HL-60 (cell line): ENCODE results near the gene ZNF469.

ENCODE experiments used
- GABPA ChIP-seq: IDR thresholded peaks from 2 replicates; pipeline ENCODE4 v1.6.1; 2012; ENCODE audit warnings: low read depth
- POLR2AphosphoS5 ChIP-seq: IDR thresholded peaks from 2 replicates; pipeline ENCODE4 v1.6.1; 2012; ENCODE audit warnings: low read depth
- TF ChIP-seq, protein P1 (sequence below): IDR thresholded peaks from one replicate; pipeline ENCODE4 v1.5.1; 2011; ENCODE audit warnings: low read length, control low read depth, inconsistent platforms; ENCODE audit not compliant: insufficient read depth
- TF ChIP-seq, protein P2 (sequence below): IDR thresholded peaks from 2 replicates; pipeline ENCODE4 v1.6.1; 2012; ENCODE audit warnings: low read depth; ENCODE audit not compliant: insufficient replicate concordance

DNA sequence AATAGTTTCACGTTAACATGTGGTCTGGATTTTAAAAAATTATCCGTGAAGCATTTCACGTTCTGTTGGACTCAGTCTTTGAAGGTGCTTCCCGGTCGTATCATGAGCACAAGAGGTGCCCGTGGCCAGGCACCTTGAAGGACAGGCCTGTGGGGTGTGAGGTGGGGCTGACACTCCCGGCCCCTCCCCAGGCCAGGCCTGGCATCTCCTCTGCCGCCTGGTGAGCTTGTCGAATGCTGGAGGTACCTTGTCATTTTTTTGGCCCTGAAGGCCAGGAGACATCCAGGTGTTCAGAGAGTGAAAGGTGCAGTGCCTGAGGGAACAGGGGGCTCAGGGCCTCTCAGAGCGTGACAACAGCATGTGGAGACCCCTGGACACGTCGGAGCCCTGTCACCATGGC is 11.7 kb downstream of the ZNF469 start:
- TF ChIP-seq, protein P1, sequence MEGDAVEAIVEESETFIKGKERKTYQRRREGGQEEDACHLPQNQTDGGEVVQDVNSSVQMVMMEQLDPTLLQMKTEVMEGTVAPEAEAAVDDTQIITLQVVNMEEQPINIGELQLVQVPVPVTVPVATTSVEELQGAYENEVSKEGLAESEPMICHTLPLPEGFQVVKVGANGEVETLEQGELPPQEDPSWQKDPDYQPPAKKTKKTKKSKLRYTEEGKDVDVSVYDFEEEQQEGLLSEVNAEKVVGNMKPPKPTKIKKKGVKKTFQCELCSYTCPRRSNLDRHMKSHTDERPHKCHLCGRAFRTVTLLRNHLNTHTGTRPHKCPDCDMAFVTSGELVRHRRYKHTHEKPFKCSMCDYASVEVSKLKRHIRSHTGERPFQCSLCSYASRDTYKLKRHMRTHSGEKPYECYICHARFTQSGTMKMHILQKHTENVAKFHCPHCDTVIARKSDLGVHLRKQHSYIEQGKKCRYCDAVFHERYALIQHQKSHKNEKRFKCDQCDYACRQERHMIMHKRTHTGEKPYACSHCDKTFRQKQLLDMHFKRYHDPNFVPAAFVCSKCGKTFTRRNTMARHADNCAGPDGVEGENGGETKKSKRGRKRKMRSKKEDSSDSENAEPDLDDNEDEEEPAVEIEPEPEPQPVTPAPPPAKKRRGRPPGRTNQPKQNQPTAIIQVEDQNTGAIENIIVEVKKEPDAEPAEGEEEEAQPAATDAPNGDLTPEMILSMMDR = no peak
- TF ChIP-seq POLR2AphosphoS5 = no peak
- TF ChIP-seq, protein P2, sequence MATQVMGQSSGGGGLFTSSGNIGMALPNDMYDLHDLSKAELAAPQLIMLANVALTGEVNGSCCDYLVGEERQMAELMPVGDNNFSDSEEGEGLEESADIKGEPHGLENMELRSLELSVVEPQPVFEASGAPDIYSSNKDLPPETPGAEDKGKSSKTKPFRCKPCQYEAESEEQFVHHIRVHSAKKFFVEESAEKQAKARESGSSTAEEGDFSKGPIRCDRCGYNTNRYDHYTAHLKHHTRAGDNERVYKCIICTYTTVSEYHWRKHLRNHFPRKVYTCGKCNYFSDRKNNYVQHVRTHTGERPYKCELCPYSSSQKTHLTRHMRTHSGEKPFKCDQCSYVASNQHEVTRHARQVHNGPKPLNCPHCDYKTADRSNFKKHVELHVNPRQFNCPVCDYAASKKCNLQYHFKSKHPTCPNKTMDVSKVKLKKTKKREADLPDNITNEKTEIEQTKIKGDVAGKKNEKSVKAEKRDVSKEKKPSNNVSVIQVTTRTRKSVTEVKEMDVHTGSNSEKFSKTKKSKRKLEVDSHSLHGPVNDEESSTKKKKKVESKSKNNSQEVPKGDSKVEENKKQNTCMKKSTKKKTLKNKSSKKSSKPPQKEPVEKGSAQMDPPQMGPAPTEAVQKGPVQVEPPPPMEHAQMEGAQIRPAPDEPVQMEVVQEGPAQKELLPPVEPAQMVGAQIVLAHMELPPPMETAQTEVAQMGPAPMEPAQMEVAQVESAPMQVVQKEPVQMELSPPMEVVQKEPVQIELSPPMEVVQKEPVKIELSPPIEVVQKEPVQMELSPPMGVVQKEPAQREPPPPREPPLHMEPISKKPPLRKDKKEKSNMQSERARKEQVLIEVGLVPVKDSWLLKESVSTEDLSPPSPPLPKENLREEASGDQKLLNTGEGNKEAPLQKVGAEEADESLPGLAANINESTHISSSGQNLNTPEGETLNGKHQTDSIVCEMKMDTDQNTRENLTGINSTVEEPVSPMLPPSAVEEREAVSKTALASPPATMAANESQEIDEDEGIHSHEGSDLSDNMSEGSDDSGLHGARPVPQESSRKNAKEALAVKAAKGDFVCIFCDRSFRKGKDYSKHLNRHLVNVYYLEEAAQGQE = no peak
- TF ChIP-seq GABPA = no peak
